ENCODE measurements around the gene RPTN. TPM values are rescaled to one million over a fixed set of nuclear protein-coding genes. Genes with fewer than 3 reads are reported as not detected.

RPTN gene
- total RNA-seq (2012; rRNA removed) (not detected in 2 replicates), polyA plus RNA-seq (2012; rRNA removed) (not detected in 2 replicates), Bru-seq, nascent RNA (not detected), BruChase-seq, experiment 1, labeled RNA remaining after a 6-hour chase (not detected), BruChase-seq, experiment 2, labeled RNA remaining after a 2-hour chase (not detected)
- not detected in 2 replicates for polyA plus RNA-seq (2012; cell fraction: cytosol; rRNA removed)
- polyA plus RNA-seq (2012; cell fraction: nucleus; rRNA removed; ENCODE audit: low replicate concordance) = not detected in 2 replicates
- long read RNA-seq = 0 reads

GRCh38 chr1:152159144-152159543 is at the start of gene RPTN:
Gene RPTN (minus strand): TSS chr1:152159228. CDS start chr1:152157889, 1,339 bp downstream.
- H2BK20ac ChIP-seq (ENCODE audit: low read depth, low read length) = no peak within 1 kb of the TSS
- H3K4me3 ChIP-seq (ENCODE audit: insufficient read depth, low read depth, low read length) = no peak within 1 kb of the TSS
- H2AFZ ChIP-seq (replicated peaks; ENCODE audit: low read length, poor library complexity) = no peak within 1 kb of the TSS
- H3K9me3 ChIP-seq (ENCODE audit: control insufficient read depth, insufficient read depth, low read length) = no peaks in the 10 kb centered on the region
- H2BK5ac ChIP-seq (ENCODE audit: low read depth, low read length, poor library complexity, severe bottlenecking) = no peak within 1 kb of the TSS
- H2BK15ac ChIP-seq (ENCODE audit: low read depth, low read length) = no peak within 1 kb of the TSS
- WGBS, 2 experiments (ENCODE audit: extremely low coverage in 2 of 2, insufficient read length in 1 of 2) = no CpG with 5 or more reads among the region's 1 CpG
- no peak within 1 kb of the TSS for H3K56ac ChIP-seq (ENCODE audit: extremely low read depth, insufficient read depth, low read length)
- H4K91ac ChIP-seq (ENCODE audit: insufficient read depth, low read depth, low read length) = no peak within 1 kb of the TSS
- in situ Hi-C loops (cut with MboI; ENCODE audit: low sequenced_read_pairs) = no loop called here
- H3K4ac ChIP-seq (ENCODE audit: low read depth, low read length) = no peak within 1 kb of the TSS
- no peak within 1 kb of the TSS for H3K14ac ChIP-seq (replicated peaks; ENCODE audit: low read depth, low read length)
- no peak within 1 kb of the TSS for H4K5ac ChIP-seq (ENCODE audit: low read depth, low read length)
- intact Hi-C loops (cut with micrococcal nuclease) = no loop called here
- no peak within 1 kb of the TSS for H3K18ac ChIP-seq (ENCODE audit: low read depth, low read length)
- no peak within 1 kb of the TSS for H2AK5ac ChIP-seq (ENCODE audit: low read depth, low read length)
- no peaks in the 10 kb centered on the region; the same call in 1 of the 2 replicates for H3K4me1 ChIP-seq (ENCODE audit: control insufficient read depth, insufficient read depth, low read length)
- no peak within 1 kb of the TSS for H3K9ac ChIP-seq (ENCODE audit: low read depth, low read length)
- H3K79me1 ChIP-seq (ENCODE audit: low read depth in 1 of 2, low read length in 2 of 2) = no peaks in the 10 kb centered on the region
- H4K20me1 ChIP-seq (ENCODE audit: insufficient read depth, low read length) = no peaks in the 10 kb centered on the region
- no peak within 1 kb of the TSS for H3K4me2 ChIP-seq (ENCODE audit: low read depth, low read length)
- no TSS peak for BruUV-seq (replicated peaks)
- ChIA-PET CTCF (no interaction called here), POLR2A (ENCODE audit: unreplicated experiment) (no interaction called here)
- no peak within 1 kb of the TSS for H3K27ac ChIP-seq (ENCODE audit: insufficient read depth, low read length)
- H3K36me3 ChIP-seq (ENCODE audit: control insufficient read depth, insufficient read depth, low read length) = no peaks in the 10 kb centered on the region
- TF ChIP-seq FOS (IDR thresholded peaks at IDR 0.05; ENCODE audit: low read depth, low read length) = no peak
- no peak for TF ChIP-seq MAZ (IDR thresholded peaks at IDR 0.05; ENCODE audit: borderline replicate concordance, low read depth, low read length)
- no peak for TF ChIP-seq SMC3 (IDR thresholded peaks at IDR 0.05; ENCODE audit: low read depth, low read length)
- TF ChIP-seq RFX5 (IDR thresholded peaks at IDR 0.05; ENCODE audit: low read depth, low read length) = no peak
- no peak for TF ChIP-seq BHLHE40 (IDR thresholded peaks at IDR 0.05; ENCODE audit: low read depth, low read length)
- TF ChIP-seq RCOR1 (IDR thresholded peaks at IDR 0.05; ENCODE audit: insufficient replicate concordance, low read length) = no peak
- TF ChIP-seq NFE2L2 (IDR thresholded peaks at IDR 0.05; ENCODE audit: low read depth, low read length) = no peak
- TF ChIP-seq RAD21 (IDR thresholded peaks at IDR 0.05; ENCODE audit: low read length) = no peak
- TF ChIP-seq ELK1 (IDR thresholded peaks at IDR 0.05; ENCODE audit: borderline replicate concordance, low read depth, low read length) = no peak
- TF ChIP-seq MAFK (IDR thresholded peaks at IDR 0.05; ENCODE audit: low read depth, low read length) = no peak
- TF ChIP-seq CEBPB (IDR thresholded peaks at IDR 0.05; ENCODE audit: low read depth, low read length) = no peak
- TF ChIP-seq POLR2A (IDR thresholded peaks at IDR 0.05; ENCODE audit: low read depth, low read length) = no peak
- TF ChIP-seq CHD1 (IDR thresholded peaks at IDR 0.05; ENCODE audit: low read depth, low read length) = no peak
- TF ChIP-seq USF2 (IDR thresholded peaks at IDR 0.05; ENCODE audit: low read depth, low read length) = no peak
- no peak for TF ChIP-seq CTCF (conservative IDR thresholded peaks at IDR 0.05; ENCODE audit: low read depth, low read length)
- H4K8ac ChIP-seq (ENCODE audit: low read depth in 2 of 2, low read length in 2 of 2) = no peak within 1 kb of the TSS
- H3K27me3 ChIP-seq (ENCODE audit: control insufficient read depth, insufficient read depth, low read length) = peaks cover 4% of the 10 kb centered on the region; the same call in 1 of the 2 replicates
- no peak within 1 kb of the TSS for H2BK120ac ChIP-seq (ENCODE audit: low read depth, low read length)
- no peak within 1 kb of the TSS for H2AK9ac ChIP-seq (replicated peaks; ENCODE audit: low read depth, low read length, poor library complexity)
- DNase-seq (no peak), ATAC-seq (ENCODE audit: low read depth) (no peak)
- dilution Hi-C loops (cut with HindIII; ENCODE audit: low sequenced_read_pairs, unreplicated experiment) = no loop called here
- H3K23ac ChIP-seq (ENCODE audit: low read depth, low read length) = no peak within 1 kb of the TSS
- no peaks in the 10 kb centered on the region for H3K9me1 ChIP-seq (ENCODE audit: insufficient read depth, low read length)

Measured in IMR-90 (cell line).